Nephron progenitor cell (in vitro differentiated cells): ENCODE measurements around the gene HES5.
A peak's percentile ranks its signal among the peaks of the same experiment; 100 is the strongest.
"Not testable (repeated sequence)": the region's sequence is repeated elsewhere in the genome, so short reads cannot be mapped to it uniquely, and the experiment has no call there.

ENCODE experiments used
- DNase-seq: peaks from one replicate; pipeline ENCODE4 v3.0.0; 2021
- H3K27ac Mint-ChIP-seq: 2 replicates; pipeline ENCODE4 v1.8.0; 2021; ENCODE audit warnings: mild to moderate bottlenecking, moderate library complexity, mixed read lengths
- H3K27me3 Mint-ChIP-seq: 2 replicates; pipeline ENCODE4 v1.8.0; 2021; ENCODE audit warnings: mild to moderate bottlenecking, low read depth, mixed read lengths; ENCODE audit not compliant: poor library complexity
- H3K36me3 Mint-ChIP-seq: 2 replicates; pipeline ENCODE4 v1.8.0; 2021; ENCODE audit warnings: low read depth, mixed read lengths
- H3K4me1 Mint-ChIP-seq: 2 replicates; pipeline ENCODE4 v1.8.0; 2021; ENCODE audit warnings: mixed read lengths
- H3K4me3 Mint-ChIP-seq: 2 replicates; pipeline ENCODE4 v1.8.0; 2021; ENCODE audit warnings: mild to moderate bottlenecking, moderate library complexity, mixed read lengths
- H3K9me3 Mint-ChIP-seq: 2 replicates; pipeline ENCODE4 v1.8.0; 2021; ENCODE audit warnings: mild to moderate bottlenecking, moderate library complexity, mixed read lengths
- CTCF ChIP-seq: fragments of 200-600 bp; sonication (generic); IDR thresholded peaks from 2 replicates; pipeline ENCODE4 v1.5.0; 2021; ENCODE audit warnings: antibody characterized with exemption

Gene HES5

DNA sequence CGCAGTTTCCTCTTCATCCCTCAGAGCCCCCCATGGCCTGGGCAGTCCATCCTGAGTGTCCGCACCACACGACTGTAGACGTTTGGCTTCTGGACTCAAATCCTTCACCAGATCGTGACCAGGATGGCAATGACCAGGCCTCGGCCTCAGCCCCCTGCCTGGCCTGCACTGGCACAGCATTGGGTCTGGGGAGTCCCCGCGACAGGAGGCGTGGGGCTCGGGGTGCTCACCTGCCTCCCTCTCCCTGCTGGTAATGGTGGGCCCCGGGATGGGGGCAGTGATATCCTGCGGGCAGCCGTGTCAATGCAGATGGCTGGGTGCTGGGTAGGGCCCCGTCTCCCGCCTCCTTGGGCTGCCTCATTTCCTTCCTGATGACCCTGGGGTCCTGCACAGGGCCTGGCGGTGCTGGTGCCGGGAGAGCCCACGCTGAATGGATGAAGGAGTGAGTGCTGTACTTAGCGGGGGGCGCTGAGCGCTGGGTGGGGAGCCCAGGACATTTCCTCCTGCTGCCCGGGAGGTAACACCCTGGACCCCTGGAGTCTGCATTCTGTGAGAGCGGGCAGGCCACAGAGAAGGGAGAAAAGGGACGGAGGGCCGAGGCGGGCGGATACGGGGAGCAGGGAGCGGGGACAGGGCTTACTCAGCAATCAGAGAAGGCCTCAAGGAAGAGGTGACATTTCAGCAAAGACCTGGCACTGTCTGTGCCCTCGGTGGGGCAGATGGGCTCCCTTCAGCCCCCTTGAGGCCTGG, 24.0 kb upstream of the HES5 start:
- Mint-ChIP-seq H3K27ac (peak overlapping the region; percentile 71), H3K36me3 (no peaks in the 10 kb centered on the region), H3K27me3 (peaks cover 10% of the 10 kb centered on the region), H3K4me1 (peaks cover 42% of the 10 kb centered on the region), H3K9me3 (no peaks in the 10 kb centered on the region), H3K4me3 (no peak overlapping the region)
- no peak for TF ChIP-seq CTCF
- peak; percentile 3 for DNase-seq

GRCh38 chr1:2553076-2553475, 23.0 kb upstream of the HES5 start:
- not testable (repeated sequence) for H3K4me3 Mint-ChIP-seq

DNA sequence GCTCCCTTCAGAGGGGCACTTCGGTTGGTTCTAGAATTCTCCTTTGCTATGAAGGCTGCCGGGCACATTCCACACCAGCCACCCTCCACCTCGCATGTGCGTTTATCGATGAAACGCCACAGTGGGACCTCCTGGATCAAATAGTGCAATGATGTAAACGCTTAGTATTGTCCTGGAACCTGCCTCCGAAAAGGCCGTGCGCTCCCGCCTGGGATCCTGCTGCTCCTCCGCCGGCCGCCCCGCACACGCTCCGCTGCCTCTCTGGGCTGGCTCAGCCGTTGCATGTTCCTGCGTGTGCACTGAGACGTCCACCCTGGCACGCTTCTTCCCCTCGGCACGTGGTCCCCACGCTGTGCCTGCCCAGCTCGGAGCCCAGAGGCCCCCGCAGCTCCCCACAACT, 22.1 kb upstream of the HES5 start:
- H3K27me3 Mint-ChIP-seq, result peaks cover 10% of the 10 kb centered on the region
- TF ChIP-seq CTCF, result no peak
- no peak for DNase-seq
- H3K27ac Mint-ChIP-seq, result no peak overlapping the region
- H3K36me3 Mint-ChIP-seq, result no peaks in the 10 kb centered on the region
- H3K4me3 Mint-ChIP-seq, result no peak overlapping the region
- H3K4me1 Mint-ChIP-seq, result peaks cover 48% of the 10 kb centered on the region
- no peaks in the 10 kb centered on the region for H3K9me3 Mint-ChIP-seq

More at GRCh38 chr1:2553076-2553475, 23.0 kb upstream of the HES5 start:
- not testable (repeated sequence) for H3K27me3 Mint-ChIP-seq, H3K9me3 Mint-ChIP-seq, DNase-seq, H3K27ac Mint-ChIP-seq, H3K36me3 Mint-ChIP-seq
- peaks cover 48% of the 10 kb centered on the region for H3K4me1 Mint-ChIP-seq

- H3K27ac Mint-ChIP-seq, H3K36me3 Mint-ChIP-seq, H3K27me3 Mint-ChIP-seq, H3K4me3 Mint-ChIP-seq, DNase-seq, H3K9me3 Mint-ChIP-seq: not testable (repeated sequence)
- peaks cover 44% of the 10 kb centered on the region for H3K4me1 Mint-ChIP-seq
Measured at GRCh38 chr1:2551544-2551943, 21.5 kb upstream of the HES5 start.

DNA sequence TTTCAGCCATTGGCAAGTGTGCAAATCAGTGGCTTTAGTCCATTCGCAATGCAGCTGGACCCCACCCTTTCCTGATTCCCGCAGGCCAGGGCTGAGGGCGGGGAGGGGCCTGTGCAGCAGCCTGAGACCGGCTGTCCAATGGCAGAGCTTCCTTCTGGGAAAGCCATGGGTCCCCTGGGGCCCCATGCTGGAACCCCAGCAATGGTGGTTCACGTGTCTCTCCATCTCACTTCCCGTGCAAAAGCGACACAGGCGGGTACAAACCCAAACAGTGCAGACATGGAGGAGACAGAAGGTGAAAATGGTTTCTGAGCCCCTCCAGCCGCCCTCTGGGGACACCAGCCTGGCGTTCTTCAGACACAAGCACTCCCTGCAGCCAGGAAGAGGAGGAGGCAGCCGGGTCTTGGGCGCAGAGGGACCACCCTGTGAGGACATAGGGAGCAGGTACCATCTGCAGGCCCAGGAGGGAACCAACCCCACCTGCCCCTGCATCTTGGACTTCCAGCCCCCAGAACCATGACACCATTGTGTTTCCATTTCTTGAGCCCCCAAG, 20.3 kb upstream of the HES5 start:
- not testable (repeated sequence) for H3K27ac Mint-ChIP-seq, H3K36me3 Mint-ChIP-seq, H3K4me3 Mint-ChIP-seq, H3K9me3 Mint-ChIP-seq, DNase-seq, H3K27me3 Mint-ChIP-seq
- H3K4me1 Mint-ChIP-seq, result peaks cover 37% of the 10 kb centered on the region

DNA sequence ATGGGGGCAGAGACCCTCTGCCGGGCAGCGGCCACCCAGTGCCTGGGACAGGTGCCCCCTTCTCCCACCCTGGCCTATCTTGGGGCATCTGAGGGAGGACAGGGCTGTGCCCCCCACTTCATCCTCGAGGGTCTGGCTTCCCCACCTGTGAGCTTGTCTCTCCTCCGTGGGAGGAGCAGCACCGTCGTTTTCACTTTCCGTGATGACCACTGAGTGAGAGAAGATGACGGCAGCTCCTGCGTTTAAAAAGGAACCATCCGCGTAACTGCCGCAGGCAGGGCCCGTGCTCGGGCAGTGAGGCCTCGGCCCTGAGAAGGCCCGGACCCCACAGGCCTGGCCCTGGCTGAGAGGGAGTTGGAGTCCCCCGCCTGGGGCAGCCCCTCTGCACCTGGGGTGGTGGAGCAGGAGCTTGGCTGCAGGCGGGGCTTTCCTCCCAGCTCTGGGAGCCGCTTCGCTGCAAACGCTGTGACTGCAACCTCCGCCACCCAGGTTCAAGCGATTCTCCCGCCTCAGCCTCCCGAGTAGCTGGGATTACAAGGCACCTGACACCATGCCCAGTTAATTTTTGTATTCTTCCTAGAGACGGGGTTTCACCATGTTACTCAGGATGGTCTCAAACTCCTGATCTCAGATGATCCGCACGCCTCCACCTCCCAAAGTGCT, 19.4 kb upstream of the HES5 start:
- H3K4me3 Mint-ChIP-seq, DNase-seq, H3K9me3 Mint-ChIP-seq, H3K36me3 Mint-ChIP-seq, H3K27ac Mint-ChIP-seq, H3K27me3 Mint-ChIP-seq: not testable (repeated sequence)
- H3K4me1 Mint-ChIP-seq, result peaks cover 44% of the 10 kb centered on the region

GRCh38 chr1:2548068-2548589, 18.1 kb upstream of the HES5 start:
- H3K4me3 Mint-ChIP-seq, result no peak overlapping the region
- H3K27me3 Mint-ChIP-seq, result no peaks in the 10 kb centered on the region
- H3K27ac Mint-ChIP-seq, result no peak overlapping the region

More at GRCh38 chr1:2548068-2548589, 18.1 kb upstream of the HES5 start:
- peaks cover 44% of the 10 kb centered on the region for H3K4me1 Mint-ChIP-seq
- no peaks in the 10 kb centered on the region for H3K36me3 Mint-ChIP-seq
- peak; percentile 88 for DNase-seq
- H3K9me3 Mint-ChIP-seq, result no peaks in the 10 kb centered on the region
- TF ChIP-seq CTCF, result peak; percentile 92
